ENCODE results near the gene XRCC3.
A peak's percentile ranks its signal among the peaks of the same experiment; 100 is the strongest.

XRCC3 gene

DNA sequence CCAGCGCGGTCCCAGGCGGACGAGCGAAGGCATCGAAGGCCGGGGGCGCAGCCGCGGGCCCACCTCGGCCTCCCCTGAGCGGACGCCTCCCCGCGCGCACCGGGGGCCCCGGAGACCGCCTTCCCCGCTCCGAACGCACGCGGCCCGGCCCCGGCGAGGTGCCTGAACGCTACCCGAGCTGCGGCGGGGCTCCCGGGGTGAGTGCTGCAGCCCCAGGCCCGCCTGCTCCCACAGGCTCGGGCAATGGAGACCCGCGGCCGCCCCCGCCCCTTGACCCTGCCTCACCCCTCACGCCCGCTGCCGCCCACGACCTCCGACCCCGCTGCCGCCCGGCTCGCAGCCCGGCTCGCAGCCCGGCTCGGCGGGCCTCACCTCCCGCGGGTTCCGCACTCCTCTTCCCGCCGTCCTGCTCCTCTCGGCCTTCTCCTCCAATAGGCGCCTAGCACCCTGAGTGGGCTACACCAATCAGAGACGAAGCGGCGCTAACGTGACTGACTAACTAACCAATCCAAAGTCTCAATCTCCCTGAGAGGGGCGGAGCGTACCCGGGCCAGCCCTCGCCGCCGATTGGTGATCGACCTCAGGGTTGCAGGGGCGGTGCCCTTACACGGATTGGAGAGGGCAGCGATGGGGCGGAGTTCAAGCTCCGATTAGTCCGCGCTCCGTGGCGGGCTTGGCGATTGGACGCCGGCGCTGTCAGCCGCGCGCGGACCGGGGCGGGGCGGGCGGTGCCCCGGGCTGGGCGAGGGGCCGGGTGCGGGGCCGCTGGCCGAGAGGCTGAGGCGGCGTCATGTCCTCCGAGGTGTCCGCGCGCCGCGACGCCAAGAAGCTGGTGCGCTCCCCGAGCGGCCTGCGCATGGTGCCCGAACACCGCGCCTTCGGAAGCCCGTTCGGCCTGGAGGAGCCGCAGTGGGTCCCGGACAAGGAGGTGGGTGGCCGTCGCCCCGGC lies at the start of gene XRCC3, which contains the start of gene ZFYVE21:
Gene XRCC3, minus strand, starts transcription at position 400 of the 949 bp plus-strand sequence. CDS start 4,364 bp downstream, outside the sequence.
Gene ZFYVE21, plus strand, starts transcription at position 759 of the 949 bp plus-strand sequence. Its CDS starts 32 bp downstream, at position 791.
- peak; percentile 99 for DNase-seq (ENCODE audit: low read depth)

DNA sequence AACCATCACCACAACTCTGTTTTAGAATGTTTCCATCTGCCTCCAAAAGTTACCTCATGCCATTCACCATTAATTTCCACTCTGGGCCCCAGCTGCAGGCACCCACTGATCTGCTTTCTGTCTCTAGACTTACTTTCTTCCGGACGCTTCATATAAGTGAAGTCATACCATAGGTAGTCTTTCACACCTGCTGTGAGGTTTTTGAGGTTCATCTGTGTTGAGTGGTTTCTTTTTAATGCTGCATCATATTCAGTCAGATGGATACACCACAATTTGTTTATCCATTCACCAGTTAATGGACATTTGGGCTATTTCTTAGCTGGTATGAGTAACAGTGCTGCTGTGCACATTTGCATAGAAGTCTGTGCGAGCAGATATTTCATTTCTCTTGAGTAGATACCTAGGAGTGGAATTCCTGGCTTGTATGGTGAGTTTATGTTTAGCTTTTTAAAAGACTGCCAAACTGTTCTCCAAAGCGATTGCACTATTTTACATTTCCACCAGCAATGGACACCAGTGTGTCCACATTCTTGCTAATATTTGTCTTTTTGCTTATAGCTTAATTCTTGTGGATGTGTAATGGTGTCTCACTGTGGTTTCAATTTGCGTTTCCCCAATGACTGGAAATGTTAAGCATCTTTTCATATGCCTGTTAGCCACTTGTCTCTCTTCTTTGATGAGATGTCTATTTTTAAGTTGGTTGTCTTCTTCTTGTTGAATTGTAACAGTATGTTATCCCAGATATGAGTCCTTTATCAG lies 48.7 kb upstream of the XRCC3 start:
- DNase-seq (ENCODE audit: low read depth), result no peak

DNA sequence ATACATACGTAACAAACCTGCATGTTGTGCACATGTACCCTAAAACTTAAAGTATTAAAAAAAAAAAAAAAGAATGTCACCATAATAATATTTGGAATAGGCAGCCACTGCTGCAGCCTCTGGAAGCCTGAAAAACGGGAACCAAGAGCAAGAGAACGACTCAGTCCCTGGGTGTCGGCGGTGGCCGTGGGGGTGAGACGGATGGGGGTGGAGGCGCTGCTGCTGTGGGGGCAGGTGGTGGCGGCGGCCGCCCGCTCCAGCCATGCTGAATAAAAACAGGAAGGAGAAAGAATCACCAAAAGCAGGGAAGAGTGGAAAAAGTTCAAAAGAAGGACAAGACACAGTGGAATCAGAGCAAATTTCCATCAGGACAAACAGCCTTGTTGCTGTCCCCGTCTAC lies 47.3 kb upstream of the XRCC3 start:
- DNase-seq (ENCODE audit: low read depth), result no peak

DNA sequence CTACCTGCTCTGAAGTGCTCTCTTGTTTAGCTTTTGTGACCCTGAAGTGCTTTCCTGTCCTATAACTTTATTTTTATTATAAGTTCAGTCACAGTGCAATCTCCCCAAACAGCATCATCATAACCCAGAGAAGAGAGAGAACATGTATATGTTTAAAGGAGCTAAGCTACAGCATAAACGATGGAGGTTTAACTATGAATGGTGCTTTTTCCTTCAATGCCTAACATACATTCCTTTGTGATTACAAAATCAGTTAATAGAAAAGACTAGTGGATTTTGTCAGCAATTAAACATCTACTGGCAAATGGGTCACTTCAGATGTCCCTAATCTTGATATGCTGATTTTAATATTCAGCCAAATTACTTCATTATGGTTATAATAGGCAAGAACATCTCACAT lies 46.8 kb upstream of the XRCC3 start:
- DNase-seq (ENCODE audit: low read depth), result no peak

DNA sequence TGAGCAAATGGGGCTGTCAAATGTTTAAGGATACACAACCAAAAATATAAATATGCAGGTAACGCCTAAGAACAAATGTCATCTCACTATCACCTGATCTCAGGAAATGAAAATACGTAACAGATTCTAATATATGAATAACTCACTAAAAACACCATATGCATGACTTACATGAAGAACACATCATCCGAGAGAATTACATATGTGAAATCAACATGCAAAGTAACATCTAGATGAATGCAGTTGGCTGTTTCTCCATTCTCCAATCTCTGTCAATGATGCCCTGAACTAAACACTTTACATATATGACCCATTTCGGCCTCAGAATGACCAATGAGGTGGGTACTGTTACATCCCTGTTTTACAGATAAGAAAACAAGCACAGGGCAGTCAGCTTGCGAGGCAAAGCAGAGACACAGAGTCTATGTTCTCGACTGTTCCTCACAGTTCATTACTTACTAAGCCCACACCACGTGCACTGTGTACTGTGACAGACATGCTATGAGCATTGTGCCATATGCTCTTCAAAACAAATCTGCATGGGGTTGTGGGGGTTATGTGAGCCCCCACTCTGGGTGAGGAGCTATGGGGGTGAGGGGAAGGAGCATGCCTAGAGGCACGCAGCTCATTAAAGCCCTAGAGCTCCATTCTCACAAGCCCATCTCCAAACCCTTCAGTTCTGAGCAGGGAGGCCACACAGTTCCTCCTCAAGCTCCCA lies 43.0 kb upstream of the XRCC3 start:
- no peak for DNase-seq (ENCODE audit: low read depth)

DNA sequence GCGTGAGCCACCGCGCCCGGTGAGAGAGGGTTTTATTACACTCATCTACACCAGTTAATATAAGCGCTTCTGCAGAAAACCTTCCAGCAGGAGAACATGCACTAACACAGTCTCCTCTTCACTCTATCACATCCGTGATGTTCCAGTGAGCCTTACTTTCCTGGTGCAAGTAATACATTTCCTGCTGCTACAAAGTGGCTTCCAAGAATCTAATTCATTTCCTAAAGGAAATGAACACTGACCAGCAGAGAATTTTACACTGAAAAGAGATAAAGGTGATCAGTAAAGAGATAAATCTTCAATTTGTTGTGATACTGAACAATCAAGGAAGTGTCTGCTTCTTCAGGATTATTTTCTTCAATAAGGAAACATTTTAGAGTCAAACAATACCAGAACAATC lies 39.8 kb upstream of the XRCC3 start:
- no peak for DNase-seq (ENCODE audit: low read depth)

DNA sequence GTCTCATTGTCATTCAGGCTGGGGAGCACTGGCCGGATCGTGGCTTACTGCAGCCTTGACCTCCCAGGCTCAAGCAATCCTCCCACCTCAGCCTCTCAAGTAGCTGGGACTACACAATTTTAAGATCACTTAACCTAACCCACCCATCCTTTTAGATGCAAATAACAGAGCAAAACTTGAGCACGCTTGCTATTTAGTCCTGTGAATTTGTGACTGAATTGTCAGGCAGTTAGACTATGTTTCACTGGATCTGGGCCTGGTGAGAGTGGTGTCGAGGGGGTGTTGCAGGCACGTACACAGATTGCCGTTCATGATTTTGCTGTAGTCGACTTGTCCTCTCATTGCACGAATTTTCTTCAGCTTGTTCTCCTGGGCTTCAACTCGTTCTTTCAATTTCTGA lies 38.5 kb upstream of the XRCC3 start:
- no peak for DNase-seq (ENCODE audit: low read depth)

DNA sequence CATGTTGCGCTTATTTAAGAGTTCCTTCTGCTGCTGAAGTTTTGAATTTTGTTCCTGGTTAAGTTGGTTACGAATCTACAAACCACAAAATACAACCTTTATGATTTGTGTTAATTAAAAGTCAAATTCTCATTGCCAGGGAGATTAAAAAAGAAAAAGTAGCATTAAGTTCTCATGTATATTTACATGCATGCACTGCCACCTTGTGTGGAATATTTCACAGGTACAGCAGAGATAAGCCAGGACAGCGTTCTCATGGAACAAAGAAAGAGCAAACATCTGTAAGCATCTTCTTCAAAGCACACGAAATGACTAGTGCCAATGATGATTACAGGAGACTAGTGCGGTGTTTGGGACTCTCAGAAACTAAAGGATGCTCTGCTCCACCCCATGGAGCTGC lies 34.6 kb upstream of the XRCC3 start:
- DNase-seq (ENCODE audit: low read depth), result no peak

DNA sequence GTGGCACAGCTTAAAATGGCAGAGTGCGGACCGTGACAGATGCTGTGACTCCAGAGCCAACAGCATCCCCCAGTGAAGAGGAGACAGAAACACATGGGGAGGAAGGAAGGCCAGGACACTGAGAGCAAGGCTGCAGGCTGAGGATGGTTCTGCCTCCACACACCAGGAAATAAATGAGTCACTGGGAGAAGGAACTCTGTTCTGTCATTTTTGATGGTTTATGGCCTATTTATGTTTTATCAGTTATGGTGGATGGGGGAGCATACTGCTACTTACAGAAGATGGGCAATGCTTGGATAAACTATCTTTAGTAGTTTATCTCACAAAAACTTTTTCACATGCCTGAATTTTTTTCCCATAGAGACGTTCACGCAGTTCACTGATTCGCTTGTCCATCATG lies 34.2 kb upstream of the XRCC3 start:
- DNase-seq (ENCODE audit: low read depth), result no peak

DNA sequence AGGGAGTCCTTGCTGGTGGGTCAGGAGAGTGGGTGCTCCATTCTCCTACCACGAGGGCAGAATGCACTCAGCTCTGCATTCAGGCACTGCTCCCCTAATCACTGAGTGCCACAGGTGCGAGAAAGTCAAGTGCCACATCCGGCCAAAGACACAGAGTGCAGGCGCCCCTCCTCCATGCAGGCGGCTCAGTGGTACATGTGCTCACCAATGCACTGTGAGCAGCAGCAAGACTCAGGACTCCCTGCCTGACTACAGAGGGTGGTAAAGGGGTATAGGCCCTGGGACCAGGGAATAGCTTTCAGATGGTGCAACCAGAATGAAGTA lies 33.2 kb upstream of the XRCC3 start:
- peak; percentile 17 for DNase-seq (ENCODE audit: low read depth)

DNA sequence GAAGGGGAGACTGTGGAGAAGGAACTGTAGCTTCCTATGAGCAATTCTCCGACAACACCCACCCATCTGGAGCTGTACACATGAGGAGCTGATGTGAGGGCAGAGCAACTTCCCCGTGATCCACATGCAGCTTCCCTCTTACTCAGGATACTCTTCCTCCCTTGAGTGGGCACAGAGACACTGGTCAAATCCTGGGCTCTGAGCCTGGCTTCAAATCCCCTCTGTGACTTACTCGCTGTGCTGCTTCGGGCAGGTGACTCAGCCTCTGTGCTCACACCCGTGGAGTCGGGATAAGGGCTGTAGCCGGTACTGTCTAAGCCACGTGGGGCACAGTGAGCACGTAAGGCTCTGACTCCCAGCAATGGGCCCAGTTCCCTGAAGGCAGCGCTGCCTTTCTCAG lies 31.4 kb upstream of the XRCC3 start:
- DNase-seq (ENCODE audit: low read depth), result no peak

DNA sequence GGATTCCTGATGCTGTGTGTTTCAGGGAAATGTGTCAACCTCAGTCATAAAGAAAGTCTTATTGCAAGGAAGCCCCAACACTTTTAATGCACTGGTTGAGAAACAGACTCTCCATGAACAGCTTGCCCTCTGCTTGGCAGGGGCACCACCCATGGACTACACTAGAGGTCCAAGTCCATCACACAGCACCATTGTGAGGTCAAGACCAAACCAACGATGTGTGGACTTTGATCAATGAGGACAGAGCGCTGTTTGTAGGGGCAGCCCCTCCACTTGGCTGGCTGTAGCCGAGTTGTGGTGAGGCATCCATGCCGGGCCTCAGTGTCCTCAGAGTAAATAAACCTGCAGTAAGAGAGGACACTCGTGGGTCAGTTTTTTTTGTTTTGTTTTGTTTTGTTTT lies 30.2 kb upstream of the XRCC3 start:
- no peak for DNase-seq (ENCODE audit: low read depth)

DNA sequence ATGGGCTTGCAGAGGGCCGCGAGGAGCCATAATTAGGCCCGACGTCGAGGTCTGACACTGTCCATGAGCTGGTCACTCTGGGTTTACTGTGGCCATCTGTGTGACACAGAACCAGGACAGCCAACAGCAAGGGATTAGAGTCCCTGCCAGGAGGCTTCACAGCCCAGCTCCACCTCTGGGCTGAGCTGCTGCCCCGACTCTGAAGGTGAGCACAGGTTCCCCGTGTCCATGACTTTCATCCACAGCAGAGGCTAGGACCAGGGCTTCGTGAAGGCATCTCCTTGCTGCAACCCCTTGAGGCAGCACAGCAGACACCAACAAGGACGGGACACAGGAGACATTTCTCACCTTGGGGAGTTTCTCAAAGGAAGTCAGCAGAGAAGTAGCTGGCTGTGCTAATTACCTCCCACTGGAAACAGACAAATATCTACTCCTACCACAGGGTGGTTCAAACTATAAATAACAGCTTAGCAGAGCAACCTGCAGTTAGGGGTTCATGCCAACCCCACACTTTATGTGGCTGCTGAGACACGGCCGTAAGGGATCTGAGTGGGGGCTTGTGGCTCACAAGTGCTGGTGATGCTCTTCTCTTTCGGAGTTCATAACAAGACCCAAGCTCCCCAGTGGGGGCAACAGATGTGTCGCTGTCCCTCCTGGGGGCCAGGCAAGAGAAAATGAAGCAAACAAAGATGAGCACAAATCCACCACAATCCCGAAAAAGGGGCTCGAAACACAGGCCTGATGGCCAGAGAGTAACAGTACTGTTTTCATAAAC lies 29.6 kb upstream of the XRCC3 start:
- DNase-seq (ENCODE audit: low read depth), result no peak

DNA sequence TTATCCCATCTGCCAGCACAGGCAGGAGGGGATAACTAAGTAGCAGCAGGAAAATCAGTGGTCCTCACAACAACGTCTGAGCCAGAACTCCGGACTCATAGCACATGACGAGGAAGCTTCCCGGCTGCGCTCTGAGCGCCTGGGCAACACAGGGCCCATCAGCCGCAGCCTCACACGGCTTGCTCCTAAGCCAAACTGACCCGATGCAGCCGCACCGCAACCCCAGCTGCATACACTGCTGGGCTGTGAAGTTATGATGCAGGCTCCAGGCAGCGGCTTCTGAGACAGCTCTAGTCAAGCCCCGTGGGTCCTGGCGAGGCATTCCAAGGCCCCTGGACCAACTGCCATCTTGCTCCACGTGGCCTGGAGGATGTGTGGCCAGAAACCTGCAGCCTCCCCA lies 28.4 kb upstream of the XRCC3 start:
- no peak for DNase-seq (ENCODE audit: low read depth)

DNA sequence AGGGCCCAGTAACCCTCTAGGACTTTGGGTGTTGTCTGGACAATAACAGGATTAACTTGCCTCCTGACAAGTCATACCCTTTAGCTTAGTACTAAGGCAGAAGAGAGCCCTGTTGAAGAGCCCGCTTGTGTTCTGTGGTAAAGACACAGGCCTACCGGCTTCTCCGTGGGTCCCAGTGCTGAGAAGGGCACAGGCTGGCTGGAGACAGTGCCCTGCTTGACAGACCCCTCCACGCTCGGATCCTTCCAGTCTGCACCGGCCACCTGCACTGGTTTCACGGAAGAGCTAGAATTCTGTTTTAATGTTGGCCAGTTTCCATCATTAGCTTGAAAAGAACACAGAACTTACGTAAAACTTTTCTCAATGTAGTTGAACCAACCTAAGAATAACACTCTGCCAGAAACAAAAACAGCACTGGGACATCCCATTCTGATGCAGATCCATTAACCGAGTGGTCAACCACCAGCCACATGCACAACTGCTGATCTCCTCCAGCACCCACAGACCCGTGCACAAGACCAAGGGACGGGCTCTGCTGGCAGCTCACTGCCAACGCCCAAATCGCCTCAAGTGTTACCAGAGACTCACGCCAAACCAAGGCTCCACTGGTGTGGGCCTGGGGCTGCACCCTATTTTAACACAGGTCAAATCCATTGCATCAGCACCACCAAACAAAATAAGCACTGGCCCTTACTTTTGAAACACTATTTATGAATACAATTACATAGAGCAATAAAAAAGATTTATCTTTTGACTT lies 27.4 kb upstream of the XRCC3 start:
- DNase-seq (ENCODE audit: low read depth), result no peak

DNA sequence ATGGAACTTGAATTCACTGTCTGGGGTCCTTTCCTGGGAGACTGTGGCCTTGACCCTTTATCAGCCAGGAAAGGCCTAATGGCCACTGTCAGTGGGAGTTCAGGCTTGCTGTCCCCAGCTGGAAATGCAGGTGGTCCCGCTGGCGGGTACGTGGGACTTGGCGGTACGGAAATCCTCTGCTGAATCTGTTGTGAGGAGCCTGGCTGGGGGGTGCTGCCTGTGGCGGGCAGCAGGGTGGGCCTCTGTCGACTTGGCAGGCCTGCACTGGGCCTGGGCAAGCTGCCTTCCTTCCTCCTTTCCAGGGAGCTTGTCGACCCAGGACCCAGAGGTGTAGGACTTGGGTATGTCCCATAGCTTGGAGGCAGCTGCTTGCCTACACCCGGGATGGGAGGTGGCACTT lies 26.6 kb upstream of the XRCC3 start:
- no peak for DNase-seq (ENCODE audit: low read depth)

DNA sequence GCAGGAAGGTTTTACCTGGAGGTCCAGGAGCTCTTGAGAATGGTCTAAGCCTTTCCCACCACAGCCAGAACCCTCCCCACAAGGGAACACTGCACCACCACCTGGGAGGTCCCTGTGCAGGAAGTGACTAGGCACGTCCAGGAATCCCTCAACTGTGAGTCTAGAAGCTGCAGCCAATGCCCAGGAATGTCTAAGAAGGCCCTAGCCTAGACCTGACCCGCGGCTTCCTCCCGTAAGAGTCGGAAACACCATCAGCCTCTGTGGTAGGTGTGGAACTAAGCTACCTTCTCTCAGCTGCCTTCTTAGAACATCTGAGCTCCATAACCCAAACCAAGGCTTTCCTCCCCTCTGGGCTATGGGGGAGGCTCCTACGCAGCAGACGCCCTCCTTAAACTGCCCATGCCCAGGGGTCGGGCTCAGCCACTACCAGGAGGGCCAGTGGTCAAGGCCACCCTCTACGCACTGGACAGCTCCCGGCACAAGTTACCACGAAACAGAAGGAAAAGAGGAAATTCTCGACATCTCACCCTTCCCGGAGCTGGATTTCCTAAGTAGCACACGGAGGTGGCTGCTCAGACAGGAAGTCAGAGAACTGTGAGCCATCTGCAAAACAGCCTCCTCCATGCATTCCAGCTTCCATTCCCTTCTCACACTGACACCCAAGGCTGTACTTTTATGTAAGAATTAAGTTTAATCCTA lies 25.9 kb upstream of the XRCC3 start:
- DNase-seq (ENCODE audit: low read depth), result no peak

DNA sequence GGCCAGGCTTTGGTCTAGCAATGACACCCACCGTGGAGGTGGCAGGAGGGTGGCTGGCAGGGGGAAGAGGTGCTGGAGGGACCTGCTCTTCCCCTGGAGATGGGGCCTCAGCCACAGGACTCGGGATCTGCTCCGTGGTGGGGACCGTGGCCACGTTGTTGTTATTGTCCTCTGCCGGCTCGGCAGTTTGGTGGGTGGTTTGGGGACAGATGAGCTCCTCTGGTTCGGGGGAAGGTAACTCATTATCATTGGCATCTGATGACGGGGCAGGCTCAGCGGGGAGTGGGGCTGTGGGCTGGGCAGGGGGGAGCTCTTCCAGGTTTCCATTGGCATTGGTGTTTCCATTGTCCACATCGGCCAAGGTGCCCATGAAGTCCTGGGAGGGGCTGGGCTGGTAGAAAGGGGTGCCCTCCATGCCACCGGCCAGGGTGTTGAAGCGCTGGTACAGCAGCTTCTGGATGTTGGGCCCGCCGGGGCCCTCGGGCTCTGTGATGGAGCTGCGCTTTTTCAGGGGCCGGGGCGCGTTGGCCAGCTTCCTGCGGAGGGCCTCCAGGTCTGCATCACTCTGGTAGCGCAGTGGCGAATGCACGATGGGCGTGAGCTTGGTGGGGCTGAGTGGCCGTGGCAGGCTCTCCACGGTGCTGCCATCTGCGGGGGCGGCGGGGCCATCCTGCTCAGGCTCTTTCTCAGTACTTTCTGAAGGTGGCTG lies 24.7 kb upstream of the XRCC3 start:
- DNase-seq (ENCODE audit: low read depth), result no peak

DNA sequence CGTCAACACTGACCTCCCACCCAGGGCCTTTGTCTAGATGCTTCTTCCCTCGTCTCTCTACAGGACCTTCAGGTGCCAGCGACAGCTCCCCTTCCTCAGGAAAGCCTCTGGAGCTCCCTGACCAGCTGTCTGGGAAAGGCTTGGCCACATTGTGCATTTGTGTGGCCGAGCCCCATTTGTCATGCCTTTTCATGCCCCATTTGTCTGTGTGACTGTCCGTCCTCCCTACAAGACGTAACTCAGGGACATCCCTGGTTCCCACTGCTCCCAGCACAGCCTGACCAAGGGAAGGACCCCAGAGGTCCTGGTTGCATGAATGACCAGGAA lies 24.2 kb upstream of the XRCC3 start:
- no peak for DNase-seq (ENCODE audit: low read depth)

Measured in activated T-cell treated with anti-CD3 and anti-CD28 coated beads for 1 hour (primary cell).